PFSK-1 (cell line): ENCODE measurements around the gene EFR3B.

Experiments used
- FOXP2 ChIP-seq: optimal IDR thresholded peaks from 2 replicates; pipeline ENCODE3; 2011; ENCODE audit warnings: borderline replicate concordance, control low read depth, inconsistent platforms; ENCODE audit not compliant: insufficient read depth; ENCODE audit errors: extremely low read length, extremely low read depth
- POLR2AphosphoS5 ChIP-seq: IDR thresholded peaks from 2 replicates; pipeline ENCODE4 v1.6.1; 2012; ENCODE audit warnings: low read depth, mild to moderate bottlenecking, control low read depth, low read length, moderate library complexity
- REST ChIP-seq, 2 experiments: IDR thresholded peaks; 2 replicates each; pipeline versions ENCODE4 v1.6.1 to v1.8.0; 2011 to 2012; ENCODE audit warnings: low read depth in 2 of 2, low read length in 2 of 2, control low read depth in 1 of 2, inconsistent platforms in 1 of 2, mild to moderate bottlenecking in 1 of 2, moderate library complexity in 1 of 2; ENCODE audit not compliant: insufficient read depth in 1 of 2
- SIN3A ChIP-seq: IDR thresholded peaks from 2 replicates; pipeline ENCODE4 v1.6.1; 2012; ENCODE audit warnings: mild to moderate bottlenecking, low read length, moderate library complexity, borderline replicate concordance; ENCODE audit not compliant: insufficient read depth
- TAF1 ChIP-seq: IDR thresholded peaks from 2 replicates; pipeline ENCODE4 v1.6.1; 2012; ENCODE audit warnings: low read length, control low read depth, borderline replicate concordance; ENCODE audit not compliant: insufficient read depth

Gene EFR3B

GRCh38 chr2:25034081-25034480 is 7.8 kb upstream of the EFR3B start:
- TF ChIP-seq POLR2AphosphoS5, result no peak
- no peak for TF ChIP-seq FOXP2
- no peak for TF ChIP-seq TAF1
- TF ChIP-seq REST (IDR thresholded peaks at IDR 0.05; ENCODE audit: insufficient read depth in 1 of 2, low read depth in 2 of 2, low read length in 2 of 2), result no peak
- no peak for TF ChIP-seq SIN3A

- TF ChIP-seq TAF1 (no peak), POLR2AphosphoS5 (no peak), FOXP2 (no peak), REST (IDR thresholded peaks at IDR 0.05; ENCODE audit: insufficient read depth in 1 of 2, low read depth in 2 of 2, low read length in 2 of 2) (no peak), SIN3A (no peak)
Measured at GRCh38 chr2:25035537-25036220, 6.2 kb upstream of the EFR3B start.

- TF ChIP-seq SIN3A, result no peak
- no peak for TF ChIP-seq FOXP2
- no peak for TF ChIP-seq POLR2AphosphoS5
- TF ChIP-seq REST (IDR thresholded peaks at IDR 0.05; ENCODE audit: insufficient read depth in 1 of 2, low read depth in 2 of 2, low read length in 2 of 2), result no peak
- no peak for TF ChIP-seq TAF1
Measured at GRCh38 chr2:25036221-25036559, 5.7 kb upstream of the EFR3B start.

DNA sequence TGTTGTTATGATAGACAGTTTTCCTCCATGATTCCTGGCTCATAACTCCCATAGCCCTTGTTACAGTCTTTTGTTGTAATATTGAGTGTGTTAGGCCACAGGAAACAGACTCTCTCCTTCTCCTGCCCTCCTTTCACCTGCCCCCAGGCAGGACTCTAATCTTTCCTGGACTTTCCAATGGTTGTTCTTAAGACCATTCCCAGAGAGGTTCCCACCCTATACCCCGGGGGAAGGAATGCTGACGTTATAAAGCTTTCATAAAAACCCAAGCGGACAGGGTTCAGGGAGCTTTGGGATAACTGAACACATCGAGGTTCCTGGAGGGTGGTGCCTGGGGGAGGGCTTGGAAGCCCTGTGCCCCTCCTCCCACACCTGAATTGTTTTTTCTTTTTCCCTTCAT is 2.8 kb upstream of the EFR3B start:
- TF ChIP-seq TAF1, result no peak
- TF ChIP-seq REST (IDR thresholded peaks at IDR 0.05; ENCODE audit: insufficient read depth in 1 of 2, low read depth in 2 of 2, low read length in 2 of 2), result no peak
- no peak for TF ChIP-seq FOXP2
- TF ChIP-seq SIN3A, result no peak
- TF ChIP-seq POLR2AphosphoS5, result no peak
